G401 (cell line): ENCODE results near the gene RMI2. TPM values are rescaled to one million over a fixed set of nuclear protein-coding genes. Genes with fewer than 3 reads are reported as not detected.

ENCODE experiments used
- DNase-seq: peaks from one replicate; pipeline ENCODE4 v3.0.0-alpha.2; 2015; ENCODE audit warnings: low spot score
- in situ Hi-C: cut with HindIII; loops from 2 replicates; pipeline ENCODE4 v1.10.0; 2016; ENCODE audit warnings: low sequenced_read_pairs, mixed read lengths
- total RNA-seq: library from RNA; depleted of rRNA; stranded (reverse); fragments of >200 nt; shearing (Covaris generic); gene quantifications from 2 replicates; pipeline ENCODE4 v1.2.3, GENCODE V29; 2014

The RMI2 gene
- total RNA-seq, 1 experiment from 2014 or later = 63.3 TPM

- in situ Hi-C loops = no loop called here
- DNase-seq = no peak
These were observed 19.0 kb upstream of the RMI2 start for GRCh38 chr16:11326084-11326736.

- no peak for DNase-seq
- in situ Hi-C loops = no loop called here
These were observed 18.5 kb upstream of the RMI2 start for GRCh38 chr16:11326737-11327276.

- no peak for DNase-seq
- in situ Hi-C loops = no loop called here
These were observed 17.7 kb upstream of the RMI2 start for GRCh38 chr16:11327277-11328171.

GRCh38 chr16:11328172-11329070, 16.8 kb upstream of the RMI2 start:
- in situ Hi-C loops = no loop called here
- no peak for DNase-seq

GRCh38 chr16:11329071-11329491, 16.2 kb upstream of the RMI2 start:
- DNase-seq = no peak
- in situ Hi-C loops = no loop called here

- no peak for DNase-seq
- in situ Hi-C loops = no loop called here
These were observed 15.4 kb upstream of the RMI2 start for GRCh38 chr16:11329891-11330290.

GRCh38 chr16:11330526-11331237, 14.6 kb upstream of the RMI2 start:
- DNase-seq = no peak
- in situ Hi-C loops = no loop called here

GRCh38 chr16:11331967-11332366, 13.3 kb upstream of the RMI2 start:
- in situ Hi-C loops = no loop called here
- no peak for DNase-seq

GRCh38 chr16:11333010-11333409, 12.2 kb upstream of the RMI2 start:
- no peak for DNase-seq

GRCh38 chr16:11333702-11334101, 11.6 kb upstream of the RMI2 start:
- DNase-seq = no peak
- in situ Hi-C loops = no loop called here

More at GRCh38 chr16:11333010-11333409, 12.2 kb upstream of the RMI2 start:
- in situ Hi-C loops = no loop called here

- no peak for DNase-seq
- in situ Hi-C loops = no loop called here
These were observed 10.3 kb upstream of the RMI2 start for GRCh38 chr16:11334831-11335404.

GRCh38 chr16:11339075-11339474, 6.2 kb upstream of the RMI2 start:
- in situ Hi-C loops = no loop called here
- DNase-seq = no peak

GRCh38 chr16:11340710-11341109, 4.5 kb upstream of the RMI2 start:
- no peak for DNase-seq
- in situ Hi-C loops = no loop called here

GRCh38 chr16:11341371-11341770, 3.9 kb upstream of the RMI2 start:
- in situ Hi-C loops = no loop called here
- no peak for DNase-seq

- in situ Hi-C loops = no loop called here
- no peak for DNase-seq
These were observed 3.0 kb upstream of the RMI2 start for GRCh38 chr16:11342021-11342855.

- in situ Hi-C loops = no loop called here
- no peak for DNase-seq
These were observed 1.6 kb downstream of the RMI2 start for GRCh38 chr16:11346700-11347319.

- no peak for DNase-seq
- in situ Hi-C loops = no loop called here
These were observed 2.6 kb downstream of the RMI2 start for GRCh38 chr16:11347831-11348230.
